ENCODE measurements around the gene PDCD1. TPM values are rescaled to one million over a fixed set of nuclear protein-coding genes. Genes with fewer than 3 reads are reported as not detected.

The PDCD1 gene
- polyA plus RNA-seq, 1 donor (not counting 4 experiments of a cell fraction or from before 2014, with no cell fraction given) = not detected

DNA sequence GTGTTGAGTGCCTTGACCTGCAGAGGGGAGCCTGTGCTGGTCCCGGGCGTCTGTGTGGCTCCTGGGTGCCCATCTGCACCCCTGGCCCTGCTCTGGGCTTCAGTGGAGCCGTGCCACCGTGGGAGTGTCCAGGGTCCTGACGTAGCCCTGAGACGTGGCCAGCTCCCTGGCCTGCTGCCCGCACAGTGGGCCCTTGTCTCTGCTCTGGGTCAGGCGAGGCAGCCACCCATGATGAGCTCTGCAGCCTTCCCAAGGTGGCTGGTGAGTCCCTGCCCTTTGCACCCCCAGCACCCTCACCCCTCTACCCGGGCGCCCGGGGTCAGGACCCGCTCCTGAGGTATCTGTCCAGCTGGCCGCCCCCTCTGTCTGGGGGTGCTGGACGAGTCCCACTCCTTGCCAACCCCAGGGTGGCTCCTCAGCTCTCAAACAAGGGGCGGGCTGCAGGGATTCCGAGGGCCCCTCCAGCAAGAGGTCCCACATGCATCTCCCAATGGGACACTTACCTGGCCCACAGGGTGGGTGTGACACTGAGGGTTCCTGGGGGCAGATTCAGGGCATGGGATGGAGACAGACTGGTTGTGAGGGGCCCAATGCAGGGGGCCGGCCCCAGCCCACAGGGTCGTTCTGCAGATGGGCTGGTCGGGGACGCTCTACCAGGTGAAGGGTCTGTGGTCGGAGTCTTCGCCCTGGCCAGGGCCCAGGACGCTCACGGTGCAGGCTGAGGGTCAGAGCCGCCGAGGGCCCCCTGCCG is 47.3 kb downstream of the PDCD1 start:
- DNase-seq (ENCODE audit: low read depth, low spot score) (no peak), FAIRE-seq (no peak)
- no peaks in the 10 kb centered on the region for H3K9me1 ChIP-seq (ENCODE audit: control insufficient read depth, extremely low read depth, insufficient read depth, low read length)
- H3K27me3 ChIP-seq (ENCODE audit: control insufficient read depth, extremely low read depth, insufficient read depth, low read length) = no peaks in the 10 kb centered on the region
- dilution Hi-C loops (cut with MboI; ENCODE audit: extremely low pct_ligation_motif_present, low sequenced_read_pairs) = no loop called here
- H3K9me3 ChIP-seq (ENCODE audit: control insufficient read depth, low read depth, low read length) = no peaks in the 10 kb centered on the region
- H3K4me2 ChIP-seq (ENCODE audit: control insufficient read depth, extremely low read depth, insufficient read depth, low read depth, low read length) = no peak overlapping the region
- TF ChIP-seq EZH2 (IDR thresholded peaks at IDR 0.05; ENCODE audit: low read length) = no peak
- TF ChIP-seq, protein P1, sequence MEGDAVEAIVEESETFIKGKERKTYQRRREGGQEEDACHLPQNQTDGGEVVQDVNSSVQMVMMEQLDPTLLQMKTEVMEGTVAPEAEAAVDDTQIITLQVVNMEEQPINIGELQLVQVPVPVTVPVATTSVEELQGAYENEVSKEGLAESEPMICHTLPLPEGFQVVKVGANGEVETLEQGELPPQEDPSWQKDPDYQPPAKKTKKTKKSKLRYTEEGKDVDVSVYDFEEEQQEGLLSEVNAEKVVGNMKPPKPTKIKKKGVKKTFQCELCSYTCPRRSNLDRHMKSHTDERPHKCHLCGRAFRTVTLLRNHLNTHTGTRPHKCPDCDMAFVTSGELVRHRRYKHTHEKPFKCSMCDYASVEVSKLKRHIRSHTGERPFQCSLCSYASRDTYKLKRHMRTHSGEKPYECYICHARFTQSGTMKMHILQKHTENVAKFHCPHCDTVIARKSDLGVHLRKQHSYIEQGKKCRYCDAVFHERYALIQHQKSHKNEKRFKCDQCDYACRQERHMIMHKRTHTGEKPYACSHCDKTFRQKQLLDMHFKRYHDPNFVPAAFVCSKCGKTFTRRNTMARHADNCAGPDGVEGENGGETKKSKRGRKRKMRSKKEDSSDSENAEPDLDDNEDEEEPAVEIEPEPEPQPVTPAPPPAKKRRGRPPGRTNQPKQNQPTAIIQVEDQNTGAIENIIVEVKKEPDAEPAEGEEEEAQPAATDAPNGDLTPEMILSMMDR (optimal IDR thresholded peaks at IDR 0.05 in 1 of 3, IDR thresholded peaks at IDR 0.05 in 1 of 3, conservative IDR thresholded peaks at IDR 0.05 in 1 of 3; ENCODE audit: extremely low read depth in 1 of 3, insufficient read depth in 2 of 3, low read length in 3 of 3) = no peak
- no peak overlapping the region for H3K27ac ChIP-seq (ENCODE audit: control insufficient read depth, insufficient read depth, low read length)
- no peaks in the 10 kb centered on the region for H3K36me3 ChIP-seq (ENCODE audit: control insufficient read depth in 2 of 2, extremely low read depth in 1 of 2, insufficient read depth in 2 of 2, low read length in 2 of 2)
- H2AFZ ChIP-seq (ENCODE audit: control insufficient read depth, low read length) = no peak overlapping the region
- no peaks in the 10 kb centered on the region for H3K4me1 ChIP-seq (ENCODE audit: control insufficient read depth, extremely low read depth, insufficient read depth, low read length)
- no peak overlapping the region for H3K4me3 ChIP-seq (ENCODE audit: control insufficient read depth in 2 of 3, extremely low read depth in 1 of 3, insufficient read depth in 2 of 3, low read depth in 1 of 3, low read length in 3 of 3)
- no peaks in the 10 kb centered on the region for H4K20me1 ChIP-seq (ENCODE audit: control insufficient read depth, extremely low read depth, insufficient read depth, low read length)
- H3K9ac ChIP-seq (ENCODE audit: control insufficient read depth, extremely low read depth, insufficient read depth, low read length) = no peak overlapping the region
- no peaks in the 10 kb centered on the region for H3K79me2 ChIP-seq (ENCODE audit: control insufficient read depth, insufficient read depth, low read length)

DNA sequence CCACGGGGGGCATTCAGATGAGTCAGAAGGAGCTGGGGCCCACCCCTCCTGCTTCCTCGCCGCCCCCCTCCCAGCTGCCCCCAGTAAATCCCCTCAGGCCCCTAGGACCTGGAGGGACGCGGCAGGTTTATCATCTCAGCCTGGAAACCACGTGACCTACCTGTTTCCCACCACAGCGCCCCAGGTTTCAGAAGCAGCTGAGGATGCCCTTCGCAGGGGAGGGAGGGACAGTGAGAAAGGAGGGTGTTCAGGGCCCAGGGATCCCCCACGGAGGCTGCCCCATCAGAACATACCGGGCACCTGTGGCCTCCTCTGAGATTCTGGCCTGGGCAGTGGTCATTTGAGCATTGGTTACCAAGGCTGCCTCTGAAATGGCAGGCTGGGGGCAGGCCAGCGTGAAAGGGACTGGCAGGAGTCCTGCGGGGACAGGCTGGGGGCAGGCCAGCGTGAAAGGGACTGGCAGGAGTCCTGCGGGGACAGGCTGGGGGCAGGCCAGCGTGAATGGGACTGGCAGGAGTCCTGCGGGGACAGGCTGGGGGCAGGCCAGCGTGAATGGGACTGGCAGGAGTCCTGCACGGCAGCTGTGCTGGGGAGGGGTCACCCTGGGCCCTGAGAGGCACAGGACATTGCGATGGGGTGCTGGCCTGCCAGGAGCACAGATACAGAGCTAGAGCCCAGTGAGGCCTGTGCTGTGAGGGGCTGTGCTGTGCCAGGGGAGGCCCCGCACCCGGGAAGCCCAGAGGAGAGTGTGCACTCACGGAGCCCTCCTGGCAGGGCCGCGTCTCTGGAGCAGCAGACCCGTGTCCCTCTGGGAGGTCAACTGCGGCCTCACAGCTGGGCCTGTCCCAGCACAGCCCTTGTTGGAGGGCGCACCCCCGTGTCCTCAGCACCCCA is 48.1 kb downstream of the PDCD1 start:
- no peaks in the 10 kb centered on the region for H4K20me1 ChIP-seq (ENCODE audit: control insufficient read depth, extremely low read depth, insufficient read depth, low read length)
- dilution Hi-C loops (cut with MboI; ENCODE audit: extremely low pct_ligation_motif_present, low sequenced_read_pairs) = no loop called here
- H3K79me2 ChIP-seq (ENCODE audit: control insufficient read depth, insufficient read depth, low read length) = no peaks in the 10 kb centered on the region
- H3K9me3 ChIP-seq (ENCODE audit: control insufficient read depth, low read depth, low read length) = no peaks in the 10 kb centered on the region
- no peak for TF ChIP-seq EZH2 (IDR thresholded peaks at IDR 0.05; ENCODE audit: low read length)
- TF ChIP-seq, protein P1 (optimal IDR thresholded peaks at IDR 0.05 in 1 of 3, IDR thresholded peaks at IDR 0.05 in 1 of 3, conservative IDR thresholded peaks at IDR 0.05 in 1 of 3; ENCODE audit: extremely low read depth in 1 of 3, insufficient read depth in 2 of 3, low read length in 3 of 3) = no peak
- FAIRE-seq (no peak), DNase-seq (ENCODE audit: low read depth, low spot score) (no peak)
- H3K9ac ChIP-seq (ENCODE audit: control insufficient read depth, extremely low read depth, insufficient read depth, low read length) = no peak overlapping the region
- H3K9me1 ChIP-seq (ENCODE audit: control insufficient read depth, extremely low read depth, insufficient read depth, low read length) = no peaks in the 10 kb centered on the region
- no peak overlapping the region for H3K4me2 ChIP-seq (ENCODE audit: control insufficient read depth, extremely low read depth, insufficient read depth, low read depth, low read length)
- no peaks in the 10 kb centered on the region for H3K4me1 ChIP-seq (ENCODE audit: control insufficient read depth, extremely low read depth, insufficient read depth, low read length)
- H3K36me3 ChIP-seq (ENCODE audit: control insufficient read depth in 2 of 2, extremely low read depth in 1 of 2, insufficient read depth in 2 of 2, low read length in 2 of 2) = no peaks in the 10 kb centered on the region
- no peaks in the 10 kb centered on the region for H3K27me3 ChIP-seq (ENCODE audit: control insufficient read depth, extremely low read depth, insufficient read depth, low read length)
- H3K27ac ChIP-seq (ENCODE audit: control insufficient read depth, insufficient read depth, low read length) = no peak overlapping the region
- no peak overlapping the region for H2AFZ ChIP-seq (ENCODE audit: control insufficient read depth, low read length)
- no peak overlapping the region for H3K4me3 ChIP-seq (ENCODE audit: control insufficient read depth in 2 of 3, extremely low read depth in 1 of 3, insufficient read depth in 2 of 3, low read depth in 1 of 3, low read length in 3 of 3)

Measured in keratinocyte (primary cell).